Activated T-cell treated with anti-CD3 and anti-CD28 coated beads for 4 hours (primary cell): ENCODE data around the gene A4GALT.

Experiments
- DNase-seq: peaks from one replicate; pipeline ENCODE4 v3.0.0-alpha.2; 2020

Gene A4GALT

DNA sequence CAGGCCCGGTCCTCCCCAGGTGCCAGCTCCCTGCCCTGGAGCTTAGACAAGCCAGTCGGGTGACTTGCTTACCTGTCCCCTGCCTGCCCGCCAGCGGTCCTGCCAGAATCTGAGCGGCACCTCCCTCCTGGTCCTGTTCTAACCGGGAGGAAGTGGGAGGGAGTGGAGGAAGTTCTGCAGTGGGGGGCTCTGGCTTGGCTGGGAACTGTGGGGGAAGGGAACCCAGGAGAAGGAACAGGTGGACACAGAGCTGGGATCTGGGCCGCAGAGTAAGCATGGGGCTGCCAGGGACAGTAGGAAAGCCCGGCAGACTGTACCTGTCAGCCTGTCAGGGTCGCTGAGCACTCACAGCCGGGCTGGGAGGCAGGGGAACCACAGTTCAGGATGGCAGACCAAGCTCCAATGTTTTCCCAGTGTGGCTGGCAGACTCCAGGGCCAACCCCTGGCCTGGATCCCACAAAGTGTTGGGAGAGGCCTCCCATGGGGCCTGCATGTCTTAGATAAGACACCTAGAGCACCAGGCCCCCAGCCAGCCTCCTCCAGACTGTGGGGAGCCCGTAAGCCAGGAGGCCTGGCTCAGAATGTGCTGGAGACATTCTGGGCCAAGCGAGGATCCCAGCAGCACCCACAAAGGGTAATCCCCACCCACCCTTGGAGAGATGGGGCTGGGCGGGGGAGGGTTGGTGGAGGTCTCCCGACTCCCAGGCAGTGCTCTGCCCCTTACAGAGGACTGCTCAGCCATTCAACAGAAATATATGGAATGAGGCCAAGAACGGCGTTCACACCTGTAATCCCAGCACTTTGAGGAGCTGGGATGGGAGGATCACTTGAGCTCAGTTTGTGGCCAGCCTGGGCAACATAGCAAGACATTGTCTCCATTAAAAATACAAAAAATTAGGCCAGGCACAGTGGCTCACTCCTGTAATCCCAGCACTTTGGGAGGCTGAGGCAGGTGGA, 73.8 kb downstream of the A4GALT start:
- DNase-seq, result no peak

DNA sequence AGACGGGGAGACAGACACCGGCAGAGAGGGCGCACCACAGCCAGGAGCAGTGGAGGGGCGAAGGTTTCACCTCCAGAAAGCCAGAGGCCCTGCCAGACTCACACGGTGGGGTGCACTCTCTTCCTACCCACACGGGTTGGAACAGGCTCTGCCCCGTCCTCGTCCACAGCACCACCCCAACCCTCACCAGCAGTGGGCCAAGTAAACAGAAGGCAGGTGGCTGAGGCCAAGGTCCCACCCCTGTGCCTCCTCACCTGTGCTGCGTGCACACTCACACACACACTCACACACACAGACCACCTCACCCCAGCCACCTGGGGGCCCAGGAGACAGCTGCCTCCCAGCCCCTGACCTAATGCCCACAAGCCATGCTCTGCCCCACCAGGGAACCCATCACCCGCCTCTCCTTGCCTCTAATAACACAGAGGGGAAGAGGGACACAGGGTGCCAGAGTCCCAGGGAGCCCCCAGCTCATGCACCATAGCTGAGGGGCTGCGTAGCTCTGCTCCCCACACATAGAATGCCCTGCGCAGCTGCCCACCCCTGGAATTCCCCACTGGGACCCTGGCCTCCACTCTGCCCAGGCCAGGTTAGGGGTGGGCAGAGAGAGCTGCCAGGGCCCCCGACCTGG, 74.6 kb downstream of the A4GALT start:
- DNase-seq, result no peak

DNA sequence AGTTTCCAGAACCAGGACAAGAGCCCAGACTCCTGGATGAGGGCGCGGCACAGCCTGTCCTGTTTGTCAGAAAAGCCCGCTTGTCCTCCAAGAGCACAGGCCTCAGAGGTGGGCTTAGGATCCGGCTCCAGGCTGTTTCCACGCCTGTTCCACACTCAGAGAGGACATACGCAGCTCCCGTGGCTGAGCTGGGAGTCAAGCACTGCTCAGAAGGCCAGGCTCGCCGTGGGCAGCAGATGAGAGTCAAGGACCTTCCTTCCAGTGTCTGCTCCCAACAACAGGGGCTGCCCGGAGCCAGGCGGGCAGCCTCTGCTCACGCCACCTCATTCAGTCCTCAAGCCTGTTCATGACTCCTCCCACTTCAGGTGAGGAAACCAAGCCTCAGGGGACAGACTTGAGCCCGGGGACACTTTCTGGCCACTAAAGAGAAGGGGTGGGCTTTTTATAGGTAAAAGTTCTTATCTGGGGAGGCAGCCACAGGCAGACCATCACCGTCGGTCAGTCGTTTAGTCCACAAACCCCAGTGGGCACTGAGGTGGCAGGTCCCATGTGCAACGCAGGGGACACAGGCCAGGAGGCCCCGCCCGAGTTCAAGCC, 75.2 kb downstream of the A4GALT start:
- no peak for DNase-seq

DNA sequence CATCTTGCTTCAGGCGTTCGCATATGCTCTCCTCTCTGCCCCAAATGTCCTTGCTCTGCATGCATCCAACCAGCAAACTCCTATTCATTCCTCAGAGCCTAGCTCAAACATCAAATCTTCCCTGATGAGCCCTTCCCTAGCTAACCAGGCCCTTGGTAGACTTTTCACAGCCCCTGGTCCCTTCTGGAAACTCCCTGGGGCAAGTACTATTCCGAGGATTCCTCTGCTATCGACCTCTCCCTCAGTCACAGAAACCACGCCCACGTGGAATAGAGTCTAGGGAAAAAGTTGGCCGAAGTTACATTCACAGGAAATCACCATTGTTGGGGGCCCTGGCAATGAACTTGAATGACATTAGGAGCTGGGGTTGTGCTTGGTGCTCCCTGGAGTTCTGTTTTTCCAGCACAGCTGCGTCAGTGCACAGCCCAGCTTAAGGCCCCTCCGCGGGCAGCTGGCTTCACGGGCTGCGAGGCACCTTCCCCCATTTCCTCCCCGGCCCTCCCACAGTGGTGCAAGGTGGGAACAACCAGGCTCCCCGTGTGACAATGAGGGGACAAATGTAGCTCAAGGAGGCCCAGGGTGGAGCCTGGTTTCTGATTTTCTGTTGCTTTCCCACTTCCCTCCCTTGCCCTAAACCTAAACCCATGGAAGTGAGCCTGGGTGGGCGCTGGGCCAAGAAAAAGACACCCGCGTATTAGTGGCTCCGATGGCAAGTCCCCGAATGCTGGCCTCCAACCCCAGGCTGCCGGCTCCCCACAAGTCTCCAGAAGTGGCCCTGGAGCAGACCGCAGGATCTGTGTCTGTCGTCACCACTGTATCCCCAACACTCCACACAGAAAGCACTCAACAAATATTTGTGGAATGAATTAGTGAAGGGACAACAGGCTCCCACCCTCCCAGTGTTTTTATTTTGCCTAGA, 76.0 kb downstream of the A4GALT start:
- DNase-seq, result no peak

DNA sequence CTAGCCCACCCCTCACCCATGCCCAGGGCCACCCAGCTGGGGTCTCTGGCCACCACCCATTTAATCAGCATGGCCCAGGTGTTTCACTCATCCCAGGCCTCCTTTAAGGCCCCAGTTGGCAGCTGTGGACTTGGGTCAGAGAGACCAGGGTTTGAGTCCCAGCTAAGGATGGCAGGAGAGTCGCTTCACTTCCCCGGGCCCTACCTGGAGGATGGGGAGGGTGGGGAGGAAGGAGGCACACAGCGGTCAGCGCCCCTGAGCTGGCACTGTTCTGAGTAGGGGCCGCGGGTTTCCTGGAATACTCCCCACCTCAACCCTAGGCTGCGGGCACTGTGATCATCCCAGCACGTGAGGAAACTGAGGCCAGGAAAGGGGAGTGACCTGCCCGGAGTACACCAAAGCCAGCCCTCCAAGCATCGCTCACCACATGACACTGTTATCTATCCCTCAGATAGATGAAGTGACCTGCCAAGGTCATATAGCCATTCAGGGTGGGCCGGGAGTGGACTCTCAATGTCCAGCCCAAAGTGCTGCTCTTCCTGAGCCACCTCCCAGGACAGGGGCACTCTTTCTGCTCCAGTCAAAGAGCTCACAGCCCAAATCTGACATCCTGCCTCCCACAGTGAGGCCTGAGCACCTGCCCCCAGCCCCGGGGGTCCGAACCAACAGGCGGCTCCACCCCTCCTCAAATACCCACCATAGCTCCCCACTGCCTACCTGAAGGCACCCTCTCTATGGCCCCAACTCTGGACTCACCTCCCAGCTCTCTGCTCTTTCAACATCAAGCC, 76.8 kb downstream of the A4GALT start:
- no peak for DNase-seq

DNA sequence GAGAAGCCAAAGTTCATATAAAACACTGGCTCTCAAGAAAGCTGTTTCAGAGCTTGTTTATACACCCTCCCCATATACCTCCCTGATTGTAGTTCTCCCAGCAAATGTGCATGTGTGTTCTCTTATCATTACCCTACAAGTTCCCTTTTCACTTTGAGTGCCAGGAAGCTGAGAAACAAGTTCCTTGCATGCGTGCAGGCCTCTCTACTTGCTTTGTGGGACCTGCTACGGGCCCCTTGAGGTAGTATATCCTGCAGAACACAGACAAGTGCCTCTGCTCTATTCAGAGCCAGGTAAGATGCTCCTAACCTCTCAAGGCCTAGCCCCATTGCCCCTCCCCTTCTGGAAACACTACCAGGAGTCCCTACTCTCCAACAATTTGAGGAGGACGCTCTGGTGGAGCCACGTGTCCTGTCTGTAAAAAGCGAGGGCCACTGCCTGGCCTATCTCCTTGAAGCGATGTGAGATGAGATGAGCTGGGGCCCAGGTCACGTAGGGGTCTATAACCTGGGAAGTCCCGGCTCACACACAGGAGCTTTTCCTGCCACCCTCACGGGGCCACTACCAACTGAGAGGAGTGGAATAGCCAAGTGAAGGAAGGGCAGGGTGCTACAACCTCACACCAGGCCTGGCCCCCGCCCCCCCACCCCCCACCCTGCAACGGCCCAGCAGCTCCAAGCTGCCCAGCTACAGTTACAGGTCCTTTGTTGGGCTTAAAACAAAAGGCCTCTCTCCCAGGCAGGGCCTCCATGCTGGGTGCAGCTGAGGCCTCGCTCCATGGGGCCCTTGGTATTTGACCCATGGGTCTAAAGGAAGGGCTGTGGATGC, 77.7 kb downstream of the A4GALT start:
- no peak for DNase-seq
